WERI-Rb-1 (cell line): Measurements from ENCODE around the gene COX6A2.
"Not testable (repeated sequence)": the region's sequence is repeated elsewhere in the genome, so short reads cannot be mapped to it uniquely, and the experiment has no call there.

Experiments used
- DNase-seq: peaks from one replicate; pipeline ENCODE4 v3.0.0-alpha.2; 2020
- H3K27ac ChIP-seq: fragments of 250-450 bp; sonication (Bioruptor Pico); 2 replicates; pipeline ENCODE4 v1.5.1; 2020; ENCODE audit warnings: mild to moderate bottlenecking, moderate library complexity
- H3K27me3 ChIP-seq: fragments of 250-450 bp; sonication (Bioruptor Pico); 2 replicates; pipeline ENCODE4 v1.5.1; 2021; ENCODE audit warnings: mild to moderate bottlenecking, low read depth, moderate library complexity; ENCODE audit not compliant: insufficient read depth, severe bottlenecking
- H3K36me3 ChIP-seq: fragments of 250-450 bp; sonication (Bioruptor Pico); 2 replicates; pipeline ENCODE4 v1.5.1; 2020; ENCODE audit warnings: mild to moderate bottlenecking, moderate library complexity
- H3K4me3 ChIP-seq: 2 replicates; pipeline ENCODE4 v1.5.1; 2011; ENCODE audit warnings: low read depth, mild to moderate bottlenecking, control low read depth, low read length
- H3K9me3 ChIP-seq: fragments of 250-450 bp; sonication (Bioruptor Pico); 2 replicates; pipeline ENCODE4 v1.5.1; 2021; ENCODE audit warnings: mild to moderate bottlenecking, moderate library complexity; ENCODE audit not compliant: severe bottlenecking
- TF ChIP-seq, protein P1 (sequence below): IDR thresholded peaks from 2 replicates; pipeline ENCODE4 v1.5.1; 2011; ENCODE audit warnings: low read depth, mild to moderate bottlenecking, control low read depth, inconsistent platforms, low read length

COX6A2 gene

DNA sequence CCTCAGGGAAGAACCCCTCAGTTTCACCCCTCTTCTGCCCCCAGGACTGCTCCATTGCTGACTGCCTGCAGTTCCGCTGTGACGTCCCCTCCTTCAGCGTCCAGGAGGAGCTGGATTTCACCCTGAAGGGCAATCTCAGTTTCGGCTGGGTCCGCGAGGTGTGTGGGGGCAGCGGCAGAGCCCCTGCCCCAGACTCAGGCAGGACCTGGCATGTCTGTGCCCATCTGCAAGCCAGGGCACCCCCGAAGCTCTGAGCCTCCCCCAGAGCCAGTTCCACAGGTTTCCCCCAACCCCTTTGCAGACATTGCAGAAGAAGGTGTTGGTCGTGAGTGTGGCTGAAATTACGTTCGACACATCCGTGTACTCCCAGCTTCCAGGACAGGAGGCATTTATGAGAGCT is 4.4 kb downstream of the COX6A2 start:
- H3K4me3 ChIP-seq: no peak overlapping the region
- H3K36me3 ChIP-seq: no peaks in the 10 kb centered on the region
- no peaks in the 10 kb centered on the region for H3K9me3 ChIP-seq
- peaks cover 17% of the 10 kb centered on the region for H3K27me3 ChIP-seq
- TF ChIP-seq, protein P1, sequence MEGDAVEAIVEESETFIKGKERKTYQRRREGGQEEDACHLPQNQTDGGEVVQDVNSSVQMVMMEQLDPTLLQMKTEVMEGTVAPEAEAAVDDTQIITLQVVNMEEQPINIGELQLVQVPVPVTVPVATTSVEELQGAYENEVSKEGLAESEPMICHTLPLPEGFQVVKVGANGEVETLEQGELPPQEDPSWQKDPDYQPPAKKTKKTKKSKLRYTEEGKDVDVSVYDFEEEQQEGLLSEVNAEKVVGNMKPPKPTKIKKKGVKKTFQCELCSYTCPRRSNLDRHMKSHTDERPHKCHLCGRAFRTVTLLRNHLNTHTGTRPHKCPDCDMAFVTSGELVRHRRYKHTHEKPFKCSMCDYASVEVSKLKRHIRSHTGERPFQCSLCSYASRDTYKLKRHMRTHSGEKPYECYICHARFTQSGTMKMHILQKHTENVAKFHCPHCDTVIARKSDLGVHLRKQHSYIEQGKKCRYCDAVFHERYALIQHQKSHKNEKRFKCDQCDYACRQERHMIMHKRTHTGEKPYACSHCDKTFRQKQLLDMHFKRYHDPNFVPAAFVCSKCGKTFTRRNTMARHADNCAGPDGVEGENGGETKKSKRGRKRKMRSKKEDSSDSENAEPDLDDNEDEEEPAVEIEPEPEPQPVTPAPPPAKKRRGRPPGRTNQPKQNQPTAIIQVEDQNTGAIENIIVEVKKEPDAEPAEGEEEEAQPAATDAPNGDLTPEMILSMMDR: no peak
- H3K27ac ChIP-seq: no peak overlapping the region
- DNase-seq: no peak

- Histone ChIP-seq H3K4me3 (no peak overlapping the region), H3K36me3 (no peaks in the 10 kb centered on the region), H3K27ac (no peak overlapping the region), H3K27me3 (peaks cover 17% of the 10 kb centered on the region), H3K9me3 (no peaks in the 10 kb centered on the region)
- no peak for DNase-seq
- TF ChIP-seq, protein P1: no peak
These were observed 4.9 kb downstream of the COX6A2 start for GRCh38 chr16:31423241-31423640.

DNA sequence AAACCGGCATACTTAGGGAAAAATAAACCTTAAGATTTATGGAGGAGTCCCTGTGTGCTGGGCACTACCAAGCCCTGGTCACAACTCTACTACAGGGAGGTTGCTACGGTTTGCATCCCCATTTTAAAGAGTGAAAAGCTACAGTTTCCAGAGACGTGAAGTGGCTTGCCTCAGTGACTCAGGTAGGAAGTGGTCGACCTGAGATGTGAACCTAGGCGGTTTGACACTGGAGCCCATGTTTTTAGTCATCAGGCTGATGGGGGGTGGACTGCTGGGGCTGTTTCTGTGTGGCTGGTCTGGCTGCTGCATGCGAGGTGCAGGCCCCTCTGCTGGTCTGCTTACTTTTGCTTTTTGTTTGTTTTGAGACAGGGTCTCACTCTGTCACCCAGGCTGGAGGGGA is 6.6 kb downstream of the COX6A2 start:
- Histone ChIP-seq H3K27ac (no peak overlapping the region), H3K9me3 (peaks cover 6% of the 10 kb centered on the region), H3K36me3 (no peaks in the 10 kb centered on the region), H3K4me3 (no peak overlapping the region), H3K27me3 (peaks cover 17% of the 10 kb centered on the region)
- TF ChIP-seq, protein P1: no peak
- no peak for DNase-seq

DNA sequence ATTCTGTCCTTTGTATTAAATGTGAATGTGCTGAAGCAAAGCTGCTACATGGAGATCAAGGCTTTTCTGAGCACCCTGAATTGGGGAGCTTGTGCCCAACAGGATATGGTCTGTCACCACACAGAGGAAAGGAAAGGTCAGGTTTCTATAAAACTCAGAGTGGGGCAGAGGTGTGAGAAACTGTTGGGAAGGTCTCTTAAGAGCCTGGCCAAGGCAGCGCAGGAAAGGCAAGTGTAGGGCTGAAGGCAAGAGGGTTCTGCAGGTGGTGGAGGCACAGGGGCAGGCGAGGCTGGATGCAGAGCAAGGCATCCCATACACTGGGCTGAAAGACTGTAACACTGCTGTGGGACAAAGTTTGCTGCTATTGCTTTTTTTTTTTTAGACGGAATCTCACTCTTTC is 8.1 kb downstream of the COX6A2 start:
- TF ChIP-seq, protein P1: no peak
- H3K36me3 ChIP-seq: no peaks in the 10 kb centered on the region
- peaks cover 15% of the 10 kb centered on the region for H3K27me3 ChIP-seq
- H3K4me3 ChIP-seq: no peak overlapping the region
- DNase-seq: no peak
- peaks cover 6% of the 10 kb centered on the region for H3K9me3 ChIP-seq
- no peak overlapping the region for H3K27ac ChIP-seq

DNA sequence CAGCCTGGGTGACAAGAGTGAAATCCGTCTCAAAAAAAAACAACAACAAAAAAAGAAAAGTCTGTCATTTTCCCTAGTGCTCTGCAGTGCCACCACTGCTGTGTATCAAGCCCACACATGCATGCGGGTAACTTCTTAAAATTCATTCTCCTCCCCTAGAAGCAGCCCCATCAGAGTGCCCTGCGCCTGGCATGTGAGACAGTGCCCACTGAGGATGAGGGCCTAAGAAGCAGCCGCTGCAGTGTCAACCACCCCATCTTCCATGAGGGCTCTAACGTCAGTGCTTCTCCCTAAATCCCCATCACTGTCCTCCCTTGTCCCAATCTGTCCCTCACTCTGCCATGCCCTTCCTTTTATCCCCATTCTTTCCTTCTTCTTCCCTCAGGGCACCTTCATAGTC is 10.2 kb downstream of the COX6A2 start:
- DNase-seq: no peak
- H3K9me3 ChIP-seq: peaks cover 6% of the 10 kb centered on the region
- H3K4me3 ChIP-seq: no peak overlapping the region
- H3K36me3 ChIP-seq: no peaks in the 10 kb centered on the region
- H3K27me3 ChIP-seq: peaks cover 13% of the 10 kb centered on the region
- TF ChIP-seq, protein P1: no peak
- no peak overlapping the region for H3K27ac ChIP-seq

GRCh38 chr16:31417036-31417435 is 11.1 kb downstream of the COX6A2 start:
- not testable (repeated sequence) for DNase-seq, H3K4me3 ChIP-seq, H3K36me3 ChIP-seq, H3K9me3 ChIP-seq, H3K27me3 ChIP-seq, H3K27ac ChIP-seq
